GM21737 (cell line): ENCODE results near the gene SERPINA1.

Experiments
- ATAC-seq: cut with Tn5 transposase; IDR thresholded peaks from one replicate; pipeline ENCODE4 v1.9.1; 2021; ENCODE audit warnings: mild to moderate bottlenecking, moderate library complexity; ENCODE audit not compliant: unreplicated experiment

SERPINA1 gene

DNA sequence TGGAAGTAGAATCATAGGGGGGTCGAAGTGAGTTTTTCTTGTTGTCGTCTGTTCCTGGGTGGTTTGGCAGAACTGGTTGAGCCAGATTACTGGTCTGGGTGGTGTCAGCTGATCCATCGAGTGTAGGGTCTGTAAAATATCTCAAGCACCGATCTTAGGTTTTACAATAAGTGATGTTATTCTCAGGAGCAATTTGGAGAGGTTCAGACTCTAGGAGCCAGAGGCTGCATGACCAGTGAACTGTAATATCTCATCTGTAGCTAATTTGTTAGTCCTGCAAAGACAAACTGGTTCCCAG is 9.7 kb upstream of the SERPINA1 start:
- ATAC-seq: no peak

- no peak for ATAC-seq
Measured at GRCh38 chr14:94397289-94398181, 9.1 kb upstream of the SERPINA1 start.

DNA sequence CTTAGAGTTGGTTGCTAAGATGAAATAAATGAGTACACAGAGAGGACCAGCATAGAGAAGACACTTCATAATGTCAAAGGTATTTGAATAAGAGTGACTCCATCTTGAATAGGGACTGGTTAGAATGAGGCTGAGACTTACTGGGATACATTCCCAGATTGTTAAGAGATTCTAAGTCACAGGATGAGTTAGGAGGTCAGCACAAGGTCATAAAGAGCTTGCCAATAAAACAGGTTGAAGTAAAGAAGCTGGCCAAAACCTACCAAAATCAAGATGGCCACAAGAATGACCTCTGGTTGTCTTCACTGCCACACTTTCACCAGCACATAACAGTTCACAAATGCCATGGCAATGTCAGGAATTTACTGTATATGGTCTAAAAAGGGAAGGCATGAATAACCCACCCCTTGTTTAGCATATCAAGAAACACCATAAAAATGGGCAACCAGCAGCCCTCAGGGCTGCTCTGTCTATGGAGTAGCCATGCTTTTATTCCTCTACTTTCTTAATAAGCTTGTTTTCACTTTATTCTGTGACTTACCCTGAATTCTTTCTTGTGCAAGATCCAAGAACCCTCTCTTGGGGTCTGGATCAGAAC is 8.3 kb upstream of the SERPINA1 start:
- no peak for ATAC-seq

- no peak for ATAC-seq
Measured at GRCh38 chr14:94395888-94396574, 7.6 kb upstream of the SERPINA1 start.

- ATAC-seq: no peak
Measured at GRCh38 chr14:94395282-94395887, 7.0 kb upstream of the SERPINA1 start.

DNA sequence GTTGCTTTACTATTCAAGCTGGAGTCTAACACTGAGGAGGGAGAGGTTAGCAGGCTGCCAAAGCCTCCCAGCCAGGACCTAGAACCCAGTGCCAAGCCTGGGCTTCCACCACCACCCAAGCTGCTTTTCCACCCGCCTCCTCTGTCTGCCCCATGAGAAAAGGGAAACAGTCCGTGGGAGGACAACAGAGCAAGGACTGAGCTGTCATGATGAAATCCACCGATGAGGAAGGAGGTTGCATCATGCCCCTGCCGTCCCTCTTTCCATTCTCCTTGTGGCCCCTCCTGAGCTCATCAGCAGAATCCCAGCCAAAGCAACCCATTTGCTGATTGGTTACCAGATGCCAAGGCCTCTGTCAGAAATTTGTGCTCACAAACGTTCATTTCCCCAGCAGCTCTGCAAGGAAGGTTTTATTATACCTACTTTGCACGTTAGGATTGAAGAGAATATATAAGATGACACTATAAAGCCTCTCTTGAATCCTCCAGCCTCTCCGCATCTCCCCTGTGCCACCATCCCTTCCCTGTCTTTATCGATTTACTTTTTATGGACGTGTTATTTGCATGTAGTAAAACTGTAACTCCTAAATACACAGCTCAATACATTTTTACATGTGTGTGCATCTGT is 6.3 kb upstream of the SERPINA1 start:
- no peak for ATAC-seq

DNA sequence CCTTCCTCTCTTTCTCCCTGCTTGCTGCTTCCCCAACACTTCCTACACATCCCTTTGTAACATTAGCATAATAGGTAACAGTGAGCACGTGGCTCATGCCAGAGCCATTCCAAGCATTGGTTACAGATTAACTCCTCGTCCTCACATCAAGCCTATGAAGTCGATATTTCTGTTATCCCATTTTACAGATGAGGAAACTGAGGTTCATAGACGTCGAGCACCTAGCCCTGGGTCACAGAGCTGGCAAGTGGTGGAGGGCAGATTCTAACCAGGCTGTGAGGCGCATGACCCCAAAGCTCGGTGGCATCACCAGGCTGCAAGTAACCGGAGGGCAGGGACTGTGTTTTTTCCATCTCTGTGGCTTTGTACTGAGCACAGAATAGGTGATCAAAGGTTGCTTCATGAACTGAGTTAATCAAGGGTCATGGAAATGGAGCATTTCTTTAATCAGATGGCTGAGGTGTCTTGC is 5.7 kb upstream of the SERPINA1 start:
- no peak for ATAC-seq

GRCh38 chr14:94393474-94393873 is 5.1 kb upstream of the SERPINA1 start:
- ATAC-seq: no peak

GRCh38 chr14:94392510-94392935 is 4.1 kb upstream of the SERPINA1 start:
- no peak for ATAC-seq

DNA sequence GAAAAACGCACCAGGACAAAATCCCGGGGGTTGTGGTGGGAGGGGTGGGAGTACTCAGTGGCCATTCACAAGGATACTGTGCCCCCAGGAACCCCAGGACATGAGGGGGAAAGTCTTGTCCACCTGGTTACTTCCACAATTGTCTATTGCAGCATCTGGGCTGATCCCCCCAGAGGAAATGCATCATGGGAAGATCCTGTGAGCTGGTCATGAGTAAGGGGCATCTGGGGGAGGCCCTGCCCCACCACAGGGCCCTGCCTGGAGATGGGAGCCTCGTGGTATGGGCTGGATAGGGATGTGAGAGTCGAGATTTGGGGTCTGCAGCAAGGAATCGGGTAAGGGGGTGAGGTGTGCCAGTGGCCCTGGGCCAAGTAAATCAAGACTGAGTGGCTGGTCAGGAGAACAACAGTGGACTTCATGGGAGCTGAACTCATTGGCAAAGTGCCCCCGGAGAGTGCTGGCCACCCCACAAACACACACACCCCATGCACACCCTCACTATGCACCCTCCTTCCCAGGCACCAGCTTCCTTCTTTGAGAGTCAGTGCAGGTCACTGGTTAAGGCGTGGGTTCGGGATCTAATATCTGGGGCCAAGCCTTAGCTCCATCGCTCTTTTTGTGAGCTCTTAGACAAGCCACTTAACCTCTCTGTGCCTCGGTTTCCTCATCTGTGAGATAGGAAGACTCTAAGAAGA is 3.0 kb upstream of the SERPINA1 start:
- no peak for ATAC-seq

GRCh38 chr14:94390372-94391086 is 2.1 kb upstream of the SERPINA1 start:
- ATAC-seq: no peak

DNA sequence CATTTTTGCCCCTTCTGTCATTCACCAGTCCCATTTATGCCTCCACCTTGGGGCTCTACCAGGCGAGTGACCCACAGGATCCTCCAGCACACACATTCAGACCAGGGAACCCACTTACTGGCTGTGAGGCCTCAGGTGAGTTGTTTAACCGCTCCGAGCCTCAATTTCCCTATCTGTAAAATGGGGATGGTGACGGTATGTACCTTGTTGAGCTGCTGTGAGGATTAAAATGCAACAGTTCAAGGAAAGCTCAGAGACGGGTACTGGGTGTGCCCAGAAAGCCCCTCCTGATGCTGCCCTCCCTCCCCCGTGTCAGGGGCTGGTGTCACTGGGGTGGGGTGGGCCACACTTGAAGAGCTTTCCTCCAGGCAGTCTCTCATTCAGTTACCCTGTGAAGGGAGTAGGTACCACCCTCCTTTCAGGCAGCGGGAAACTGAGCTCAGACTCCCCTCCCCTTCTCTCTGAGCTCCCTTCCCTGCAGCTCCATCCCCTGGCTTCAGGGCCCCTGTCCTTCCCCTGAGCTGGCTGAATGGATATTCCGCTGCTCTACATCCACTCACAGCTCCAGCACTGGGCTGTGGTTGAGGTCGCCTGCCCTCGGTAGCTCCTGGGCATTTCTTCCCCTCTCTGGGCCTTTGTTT is 1.4 kb upstream of the SERPINA1 start:
- ATAC-seq: no peak

DNA sequence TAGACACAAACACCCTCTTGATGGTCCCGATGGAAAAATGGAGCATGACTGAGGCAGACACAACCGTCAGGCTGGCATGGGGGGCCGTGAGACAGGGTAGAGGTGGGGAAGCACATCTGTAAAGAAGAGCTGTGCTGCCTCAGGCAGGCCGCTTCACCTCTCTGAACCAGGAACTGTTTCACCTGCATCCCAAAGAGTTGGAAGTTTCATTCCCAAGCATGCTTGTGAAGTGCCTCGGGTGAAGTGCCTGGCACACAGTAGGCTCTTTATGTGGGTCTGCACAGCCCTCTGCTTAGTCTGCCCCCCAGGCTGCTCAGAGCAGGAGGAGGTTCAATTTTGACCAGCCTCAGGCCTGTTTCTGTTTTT is 685 bp upstream of the SERPINA1 start:
- no peak for ATAC-seq

DNA sequence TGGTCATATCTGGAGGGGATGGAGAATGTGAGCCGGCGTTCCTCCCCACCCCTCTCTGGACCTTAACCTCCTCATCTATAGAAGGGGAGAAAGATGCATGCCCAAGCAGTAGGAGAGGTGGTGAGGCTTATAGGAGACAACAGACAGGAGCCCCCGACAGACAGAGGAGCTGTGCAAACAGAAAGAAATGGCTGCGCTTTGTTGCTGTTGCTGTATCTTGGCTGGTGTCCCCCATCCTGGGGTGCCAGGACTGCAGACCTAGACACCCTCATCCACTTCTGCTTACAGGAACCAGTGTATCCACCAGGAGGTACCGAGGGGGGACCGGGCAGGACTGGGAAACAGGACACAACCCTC is 397 bp downstream of the SERPINA1 start:
- ATAC-seq: no peak

GRCh38 chr14:94387051-94388026 is 1.1 kb downstream of the SERPINA1 start:
- no peak for ATAC-seq

DNA sequence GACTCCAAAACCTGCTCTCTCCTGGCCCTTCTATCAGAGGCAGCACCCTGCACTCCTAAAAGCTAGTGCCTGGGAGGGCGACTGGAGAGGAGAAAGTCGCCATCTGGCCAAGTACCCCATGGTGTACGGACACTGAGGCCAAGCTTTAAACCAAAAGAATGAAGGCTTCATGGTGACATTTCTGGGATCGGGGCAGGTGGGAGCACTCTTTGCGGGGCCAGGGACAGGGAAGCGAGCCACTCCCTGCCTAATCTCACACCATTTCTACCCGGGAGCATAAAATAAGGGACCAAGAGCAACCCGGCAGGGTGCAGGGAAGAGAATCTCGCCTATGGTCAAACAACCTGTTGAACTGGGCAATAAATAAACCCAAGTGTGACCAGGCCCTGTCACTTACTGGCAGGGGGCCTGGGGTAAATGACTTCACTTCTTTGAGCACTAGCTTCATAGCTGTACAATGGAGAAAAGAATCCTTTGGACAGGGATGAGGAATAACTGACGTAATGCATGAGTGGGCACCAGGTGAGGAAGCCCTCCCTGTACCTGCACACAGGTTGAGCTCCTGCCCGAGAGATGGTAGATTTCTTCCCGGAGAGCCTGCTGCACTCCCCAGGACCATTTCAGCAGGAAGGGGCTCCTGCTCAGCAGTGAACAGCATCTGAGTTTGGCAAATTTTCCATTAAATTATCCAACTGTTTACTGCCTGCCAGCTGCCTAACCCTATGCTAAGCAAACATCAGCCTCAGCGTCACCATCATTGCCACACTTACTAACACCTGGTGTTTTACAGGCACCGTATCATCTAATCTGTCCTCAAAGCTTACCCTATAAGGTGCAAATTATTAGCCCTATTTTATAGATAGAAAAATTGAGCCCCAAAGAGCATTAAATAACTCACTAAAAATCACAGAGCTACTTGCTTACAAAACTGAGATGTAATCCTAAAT is 2.0 kb downstream of the SERPINA1 start:
- ATAC-seq: no peak

GRCh38 chr14:94385553-94386057 is 2.8 kb downstream of the SERPINA1 start:
- ATAC-seq: no peak
